GM15510 (cell line): ENCODE data around the gene XRCC2.

Experiments used
- POLR2A ChIP-seq: IDR thresholded peaks from 3 replicates; pipeline ENCODE4 v1.6.1; 2011; ENCODE audit warnings: borderline replicate concordance; ENCODE audit not compliant: insufficient read length; ENCODE audit errors: extremely low read depth

XRCC2 gene

GRCh38 chr7:152675759-152676636 is at the start of gene XRCC2:
XRCC2 (minus strand) TSS chr7:152676141; CDS start chr7:152676079, 62 bp downstream.
- peak; percentile 96 for TF ChIP-seq POLR2A

- no peak for TF ChIP-seq POLR2A
Observed at GRCh38 chr7:152723364-152723763, 47.4 kb upstream of the XRCC2 start.

GRCh38 chr7:152711444-152711944 is 35.6 kb upstream of the XRCC2 start:
- TF ChIP-seq POLR2A: no peak

- no peak for TF ChIP-seq POLR2A
Observed at GRCh38 chr7:152710153-152710442, 34.2 kb upstream of the XRCC2 start.

DNA sequence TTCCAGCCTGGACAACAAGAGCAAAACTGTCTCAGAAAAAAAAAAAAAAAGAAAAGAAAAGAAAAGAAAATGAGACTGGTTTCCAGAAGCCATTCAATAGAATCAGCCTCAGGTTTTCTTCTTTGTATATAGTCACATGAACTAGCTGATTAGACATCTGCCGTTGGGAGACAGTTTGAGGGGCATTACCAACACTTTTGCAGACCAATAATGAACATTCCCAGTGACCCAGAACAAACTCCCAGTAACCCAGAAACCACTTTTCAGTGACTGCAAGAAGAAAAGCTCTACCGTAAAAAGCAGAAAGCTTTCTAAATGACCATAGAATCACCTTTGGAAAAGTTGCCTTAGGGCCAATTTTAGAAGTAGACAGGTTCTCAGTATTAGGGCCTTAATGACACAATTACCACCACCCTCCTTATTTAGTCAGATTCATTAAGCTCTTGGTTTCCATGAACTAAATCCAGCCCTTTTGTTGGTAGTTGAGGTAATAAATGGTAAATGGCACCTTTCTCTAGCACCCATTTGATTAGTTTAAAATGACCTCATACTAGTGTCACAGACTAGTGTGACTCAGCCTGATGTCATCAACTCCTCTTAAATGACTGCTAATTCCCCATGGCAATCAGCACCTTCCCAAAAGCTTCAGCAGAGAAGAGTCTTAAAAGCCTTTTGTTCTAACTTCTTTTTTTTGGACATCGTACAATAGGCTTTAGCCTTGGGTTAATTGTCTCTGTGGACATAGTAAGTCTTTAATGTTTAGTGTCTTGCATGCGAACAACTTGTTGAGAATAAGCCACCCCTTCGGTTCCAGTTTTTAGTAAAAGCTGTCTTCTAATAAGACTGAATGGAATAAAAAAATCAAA is 33.6 kb upstream of the XRCC2 start:
- no peak for TF ChIP-seq POLR2A

DNA sequence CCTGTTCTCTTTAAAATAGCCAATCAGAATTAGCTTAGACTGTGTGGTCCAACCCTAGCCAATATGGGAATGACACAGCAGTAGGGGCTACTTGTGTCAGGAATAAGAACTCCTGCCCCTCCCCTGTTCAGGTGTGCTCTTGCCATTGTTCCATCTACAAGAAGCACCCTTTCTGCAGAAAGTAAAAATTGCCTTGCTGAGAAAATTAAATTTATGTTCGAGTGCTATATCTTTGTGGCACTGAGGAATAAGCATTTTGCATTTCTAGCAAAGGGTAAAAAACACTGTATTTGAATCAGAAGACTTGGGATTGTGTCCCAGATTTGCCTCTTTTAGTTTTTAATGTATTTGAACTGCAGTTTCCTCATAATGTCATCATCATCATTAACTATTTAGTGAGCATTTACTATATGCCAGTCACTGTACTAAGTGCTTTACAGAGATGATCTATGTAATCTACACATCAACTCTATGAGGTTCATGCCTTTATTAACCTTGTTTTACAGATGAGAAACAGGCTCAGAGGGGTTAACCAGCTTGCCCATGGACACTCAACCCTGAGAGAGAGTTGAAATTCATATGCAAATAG is 28.9 kb upstream of the XRCC2 start:
- TF ChIP-seq POLR2A: no peak

DNA sequence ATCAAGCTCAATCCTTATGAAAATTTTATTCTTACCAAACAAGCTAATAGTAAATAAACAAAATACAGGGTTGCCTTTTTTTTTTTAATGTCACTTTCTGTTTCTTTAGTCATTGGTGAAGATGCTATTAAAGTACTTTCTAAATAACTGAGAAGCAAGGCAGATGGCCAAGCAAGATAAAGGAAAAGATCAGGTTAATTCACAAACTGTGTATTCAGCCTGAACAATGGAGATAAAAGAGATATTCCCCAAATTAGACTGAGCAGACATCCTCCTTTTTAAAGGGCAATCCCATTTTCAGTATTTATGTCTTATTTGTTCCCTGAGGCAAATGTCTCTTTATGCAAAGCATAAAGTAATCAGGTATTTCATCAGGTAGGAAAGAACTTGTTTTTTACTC is 23.1 kb upstream of the XRCC2 start:
- no peak for TF ChIP-seq POLR2A

GRCh38 chr7:152683297-152683696 is 7.4 kb upstream of the XRCC2 start:
- TF ChIP-seq POLR2A: no peak

GRCh38 chr7:152677808-152678670 is 2.1 kb upstream of the XRCC2 start:
- TF ChIP-seq POLR2A: no peak

DNA sequence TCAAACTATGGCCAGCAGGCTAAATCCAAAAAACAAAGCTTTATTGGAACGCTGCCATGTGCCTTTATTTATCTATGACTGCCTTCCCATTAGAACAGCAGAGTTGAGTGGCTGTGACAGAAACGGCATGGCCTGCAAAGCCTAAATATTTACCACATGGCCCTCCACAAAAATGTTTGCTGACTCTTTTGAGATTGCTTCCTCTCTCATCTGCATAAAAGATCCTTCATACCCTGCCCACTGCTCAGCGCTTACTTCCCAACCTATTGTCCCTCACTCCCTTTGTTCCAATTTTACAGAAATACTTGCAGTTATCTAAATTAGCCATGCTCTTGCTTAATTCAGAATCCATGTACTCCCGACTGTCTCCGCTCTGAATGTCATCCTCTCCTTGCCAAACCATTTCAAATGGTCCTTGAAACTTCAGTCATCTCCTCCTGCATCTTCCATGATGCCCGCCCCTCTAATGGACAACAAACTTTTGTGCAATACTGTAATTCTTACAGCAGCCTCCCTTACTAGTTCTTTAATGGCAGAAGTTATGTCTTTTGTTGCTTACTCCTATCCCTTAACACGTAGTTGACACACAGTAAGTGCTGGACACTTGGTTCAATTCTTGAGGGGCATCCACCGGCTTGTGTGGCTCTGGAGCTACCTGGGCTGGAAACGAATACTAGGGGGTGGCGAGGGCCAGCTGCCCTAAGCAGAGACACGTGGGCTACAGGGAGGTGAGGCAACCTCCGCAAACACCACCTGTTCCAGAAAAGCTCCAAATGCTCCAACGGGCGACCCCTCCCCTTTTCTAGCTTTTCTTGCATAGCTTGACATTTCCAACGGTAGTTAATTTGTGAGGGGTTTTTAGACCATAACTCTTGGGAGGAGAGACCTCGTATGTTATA is 832 bp downstream of the XRCC2 start:
- no peak for TF ChIP-seq POLR2A

DNA sequence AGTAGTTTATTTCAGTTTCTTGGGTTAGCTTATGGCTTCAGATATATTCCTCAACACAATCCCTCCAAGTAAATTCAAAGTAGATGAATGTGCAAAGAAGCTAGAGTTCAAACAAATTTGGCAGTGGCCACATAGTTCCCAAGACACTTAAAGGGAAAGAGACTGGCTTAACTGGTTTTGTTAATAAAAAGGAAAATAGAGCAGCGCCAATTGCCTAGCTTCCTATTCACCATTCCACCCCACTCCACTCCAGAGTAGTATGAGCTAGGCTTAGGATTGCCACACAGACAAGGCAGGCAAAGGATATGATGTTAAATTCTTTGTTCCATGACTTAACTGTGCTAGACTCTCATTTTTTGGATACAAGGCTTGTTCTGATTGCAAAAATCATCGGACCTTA is 2.0 kb downstream of the XRCC2 start:
- no peak for TF ChIP-seq POLR2A

DNA sequence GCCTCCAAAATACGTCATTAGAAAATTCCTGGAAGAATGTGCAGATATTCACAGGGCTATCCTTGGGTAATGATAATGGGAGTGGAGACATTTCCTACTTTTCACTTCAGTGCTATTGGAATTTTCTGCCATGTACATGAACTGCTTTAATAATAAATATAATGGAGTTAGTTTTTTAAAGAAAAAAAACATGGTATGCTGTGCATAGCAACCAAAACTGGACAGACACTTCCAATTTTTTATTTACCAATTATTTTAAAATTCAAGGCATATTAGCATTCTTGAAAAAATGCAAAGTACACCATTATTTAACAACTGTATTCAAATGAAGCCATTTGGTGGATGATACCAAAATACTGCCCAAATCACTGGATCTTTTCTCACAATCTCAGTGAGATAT is 3.3 kb downstream of the XRCC2 start:
- no peak for TF ChIP-seq POLR2A

DNA sequence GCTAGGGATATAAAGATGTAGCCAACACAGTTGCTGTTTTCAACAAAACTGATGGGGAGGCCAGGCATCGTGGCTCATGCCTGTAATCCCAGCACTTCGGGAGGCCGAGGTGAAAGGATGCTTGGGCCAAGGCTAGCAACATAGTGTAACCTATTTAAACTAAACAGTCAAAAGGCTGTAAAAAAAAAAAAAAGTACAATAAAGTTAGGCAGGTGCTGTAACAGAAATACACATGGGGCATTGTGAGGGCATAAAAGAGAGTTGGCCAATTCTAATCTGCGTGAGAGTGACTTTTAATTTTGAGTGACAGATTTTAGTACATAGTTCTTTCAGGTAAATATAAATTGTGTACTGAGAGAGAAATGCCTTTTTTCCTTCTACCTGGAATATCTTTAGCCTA is 6.2 kb downstream of the XRCC2 start:
- no peak for TF ChIP-seq POLR2A
